A673 (cell line): ENCODE data around the gene ACP2. TPM values are rescaled to one million over a fixed set of nuclear protein-coding genes. Genes with fewer than 3 reads are reported as not detected.

Experiments used
- Bru-seq: library from RNA; stranded (reverse); fragments of 400-500 nt; gene quantifications from one replicate; lab custom pipeline; 2021; lab: Mats Ljungman, UMichigan
- BruChase-seq, 2 experiments: library from RNA; stranded (reverse); fragments of 400-500 nt; gene quantifications; one replicate each; lab custom pipeline; 2021; lab: Mats Ljungman, UMichigan
- BruUV-seq: library from RNA; stranded (reverse); fragments of 400-500 nt; replicated peaks from 2 replicates; lab custom pipeline; 2021; lab: Mats Ljungman, UMichigan
- CTCF ChIA-PET: fragments of 300-600 bp; sonication (Branson Sonifier 250); formaldehyde crosslinking; loops from one replicate; lab custom pipeline; 2022; ENCODE audit warnings: antibody characterized with exemption; lab: Charles Lee
- POLR2A ChIA-PET: fragments of 300-600 bp; sonication (Branson Sonifier 250); formaldehyde crosslinking; loops from one replicate; lab custom pipeline; 2022; ENCODE audit warnings: antibody characterized with exemption; ENCODE audit not compliant: low non-redundant PET; lab: Charles Lee
- DNase-seq: peaks from one replicate; pipeline ENCODE4 v3.0.0-alpha.2; 2015; ENCODE audit warnings: low spot score
- H3K27ac ChIP-seq: fragments of 200-600 bp; sonication (generic); 2 replicates; pipeline ENCODE4 v1.5.1; 2016; ENCODE audit warnings: mixed run types, low read depth, mild to moderate bottlenecking, mixed read lengths, antibody characterized with exemption, low read length; ENCODE audit not compliant: poor library complexity, severe bottlenecking
- H3K27me3 ChIP-seq: fragments of 200-600 bp; sonication (generic); replicated peaks from 2 replicates; pipeline ENCODE4 v1.6.1; 2017; ENCODE audit warnings: mixed run types, low read depth, mild to moderate bottlenecking, mixed read lengths, antibody characterized with exemption, low read length; ENCODE audit not compliant: insufficient read depth, poor library complexity
- H3K36me3 ChIP-seq: fragments of 200-600 bp; sonication (generic); 2 replicates; pipeline ENCODE4 v1.6.1; 2016; ENCODE audit warnings: mixed run types, mild to moderate bottlenecking, mixed read lengths, antibody characterized with exemption, low read length; ENCODE audit not compliant: insufficient read depth, poor library complexity, severe bottlenecking
- H3K4me1 ChIP-seq: fragments of 200-600 bp; sonication (generic); 2 replicates; pipeline ENCODE4 v1.6.1; 2017; ENCODE audit warnings: mixed run types, mild to moderate bottlenecking, mixed read lengths, antibody characterized with exemption, low read length; ENCODE audit not compliant: insufficient read depth, poor library complexity, severe bottlenecking
- H3K4me3 ChIP-seq: fragments of 200-600 bp; sonication (generic); 2 replicates; pipeline ENCODE4 v1.5.1; 2016; ENCODE audit warnings: low read depth, mixed run types, mild to moderate bottlenecking, mixed read lengths, low read length; ENCODE audit not compliant: poor library complexity, severe bottlenecking
- H3K9me3 ChIP-seq: fragments of 200-600 bp; sonication (generic); 2 replicates; pipeline ENCODE4 v1.6.1; 2016; ENCODE audit warnings: mixed run types, low read depth, mild to moderate bottlenecking, mixed read lengths, antibody characterized with exemption, low read length; ENCODE audit not compliant: poor library complexity, severe bottlenecking
- EZH2 ChIP-seq: fragments of 200-600 bp; sonication (generic); IDR thresholded peaks from 2 replicates; pipeline ENCODE4 v1.6.1; 2017; ENCODE audit warnings: borderline replicate concordance, low read depth, mild to moderate bottlenecking, mixed read lengths, antibody characterized with exemption, low read length; ENCODE audit not compliant: poor library complexity, severe bottlenecking
- intact Hi-C: fragments of 100-400 bp; cut with micrococcal nuclease; formaldehyde crosslinking; loops from one replicate; pipeline ENCODE4 v1.10.0; 2022; ENCODE audit not compliant: unreplicated experiment
- long read RNA-seq: library from polyadenylated mRNA; stranded (forward); transcript quantifications from one replicate; pipeline ENCODE4 v2.0.0, GENCODE V29; 2022
- total RNA-seq: library from RNA; stranded (reverse); gene quantifications from 2 replicates; pipeline ENCODE4 v1.2.3, GENCODE V29; 2021
- TF ChIP-seq, protein P1 (sequence below): fragments of 300-800, 200-600 bp; sonication (generic); conservative IDR thresholded peaks from 2 replicates; pipeline ENCODE4 v1.5.1; 2017; ENCODE audit warnings: low read depth, mild to moderate bottlenecking, antibody characterized with exemption, low read length, moderate library complexity, mixed read lengths

The ACP2 gene, protein sequence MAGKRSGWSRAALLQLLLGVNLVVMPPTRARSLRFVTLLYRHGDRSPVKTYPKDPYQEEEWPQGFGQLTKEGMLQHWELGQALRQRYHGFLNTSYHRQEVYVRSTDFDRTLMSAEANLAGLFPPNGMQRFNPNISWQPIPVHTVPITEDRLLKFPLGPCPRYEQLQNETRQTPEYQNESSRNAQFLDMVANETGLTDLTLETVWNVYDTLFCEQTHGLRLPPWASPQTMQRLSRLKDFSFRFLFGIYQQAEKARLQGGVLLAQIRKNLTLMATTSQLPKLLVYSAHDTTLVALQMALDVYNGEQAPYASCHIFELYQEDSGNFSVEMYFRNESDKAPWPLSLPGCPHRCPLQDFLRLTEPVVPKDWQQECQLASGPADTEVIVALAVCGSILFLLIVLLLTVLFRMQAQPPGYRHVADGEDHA
- total RNA-seq: 63.3 and 68.1 TPM in 2 replicates
- percentile 80 among the genes with signal in this experiment for Bru-seq, nascent RNA
- BruChase-seq, experiment 1, labeled RNA remaining after a 2-hour chase: percentile 70 among the genes with signal in this experiment
- percentile 82 among the genes with signal in this experiment for BruChase-seq, experiment 2, labeled RNA remaining after a 6-hour chase
- long read RNA-seq, transcript ACP2-201 (11 exons, 2,203 nt): major isoform, 22 of 32 reads
- long read RNA-seq, partial matches to known transcripts: 3 of 32 reads
- long read RNA-seq, other reads (novel, unspliced or antisense): 7 of 32 reads

DNA sequence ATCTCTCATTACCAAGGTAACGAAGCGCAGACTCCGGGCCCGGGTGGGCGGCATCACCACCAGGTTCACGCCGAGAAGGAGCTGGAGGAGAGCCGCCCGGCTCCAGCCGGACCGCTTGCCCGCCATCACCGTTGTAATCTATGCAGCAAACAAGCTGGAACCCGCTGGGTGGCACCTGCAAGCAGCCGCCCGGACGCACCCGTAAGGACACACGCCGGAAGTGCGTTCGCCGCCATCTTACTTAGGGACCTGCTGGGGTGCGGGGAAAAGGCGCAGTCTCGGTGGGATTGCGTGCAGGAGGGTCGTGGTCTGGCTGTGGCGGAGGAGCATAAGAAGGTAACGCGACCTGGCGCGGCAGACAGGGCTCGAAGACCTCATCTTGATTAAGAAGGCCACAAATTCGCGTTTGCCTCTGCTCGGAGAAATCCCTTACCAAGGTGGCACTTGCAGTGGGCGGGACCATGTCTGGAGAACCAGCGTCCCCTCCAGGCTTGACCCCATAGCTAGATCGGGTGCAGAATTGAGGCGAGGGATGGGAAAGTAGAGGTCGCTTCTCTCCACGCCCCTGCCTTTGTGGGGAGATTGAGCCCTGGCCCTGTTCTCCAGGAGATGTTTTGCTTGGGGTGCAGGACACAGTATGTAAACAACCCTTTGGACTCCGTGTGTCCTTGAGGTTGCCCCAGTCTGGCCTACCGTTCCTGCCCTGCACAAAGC, at the start of gene ACP2:
TSS of gene ACP2 (minus strand) at position 151 of the 714 bp plus-strand sequence. CDS start at position 126, 25 bp downstream.
- peak within 1 kb of the TSS; percentile 96 for H3K27ac ChIP-seq
- BruUV-seq: TSS peak; percentile 88
- ChIA-PET CTCF (interaction anchor here (1.0 to 1.1 kb wide), 4 partner anchors 11 to 106 kb away, joined by 3 to 9 read pairs (median 4); no protein-coding TSS in a partner anchor), POLR2A (interaction anchor here (0.5 to 0.6 kb wide), 3 partner anchors 62 to 426 kb away, joined by 3 to 8 read pairs (median 7); no protein-coding TSS in a partner anchor)
- TF ChIP-seq EZH2: no peak
- TF ChIP-seq, protein P1, sequence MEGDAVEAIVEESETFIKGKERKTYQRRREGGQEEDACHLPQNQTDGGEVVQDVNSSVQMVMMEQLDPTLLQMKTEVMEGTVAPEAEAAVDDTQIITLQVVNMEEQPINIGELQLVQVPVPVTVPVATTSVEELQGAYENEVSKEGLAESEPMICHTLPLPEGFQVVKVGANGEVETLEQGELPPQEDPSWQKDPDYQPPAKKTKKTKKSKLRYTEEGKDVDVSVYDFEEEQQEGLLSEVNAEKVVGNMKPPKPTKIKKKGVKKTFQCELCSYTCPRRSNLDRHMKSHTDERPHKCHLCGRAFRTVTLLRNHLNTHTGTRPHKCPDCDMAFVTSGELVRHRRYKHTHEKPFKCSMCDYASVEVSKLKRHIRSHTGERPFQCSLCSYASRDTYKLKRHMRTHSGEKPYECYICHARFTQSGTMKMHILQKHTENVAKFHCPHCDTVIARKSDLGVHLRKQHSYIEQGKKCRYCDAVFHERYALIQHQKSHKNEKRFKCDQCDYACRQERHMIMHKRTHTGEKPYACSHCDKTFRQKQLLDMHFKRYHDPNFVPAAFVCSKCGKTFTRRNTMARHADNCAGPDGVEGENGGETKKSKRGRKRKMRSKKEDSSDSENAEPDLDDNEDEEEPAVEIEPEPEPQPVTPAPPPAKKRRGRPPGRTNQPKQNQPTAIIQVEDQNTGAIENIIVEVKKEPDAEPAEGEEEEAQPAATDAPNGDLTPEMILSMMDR: peak; percentile 68
- H3K4me1 ChIP-seq: peaks cover 13% of the 10 kb centered on the region
- intact Hi-C loops: loop anchor here (1.0 to 5.0 kb wide), 2 partner anchors 10 to 72 kb away; partner anchors contain the start of gene ARFGAP2
- no peaks in the 10 kb centered on the region for H3K9me3 ChIP-seq
- peak within 1 kb of the TSS; percentile 69 for H3K4me3 ChIP-seq
- DNase-seq: peak; percentile 99
- H3K36me3 ChIP-seq: peaks cover 28% of the 10 kb centered on the region
- H3K27me3 ChIP-seq: no peaks in the 10 kb centered on the region

DNA sequence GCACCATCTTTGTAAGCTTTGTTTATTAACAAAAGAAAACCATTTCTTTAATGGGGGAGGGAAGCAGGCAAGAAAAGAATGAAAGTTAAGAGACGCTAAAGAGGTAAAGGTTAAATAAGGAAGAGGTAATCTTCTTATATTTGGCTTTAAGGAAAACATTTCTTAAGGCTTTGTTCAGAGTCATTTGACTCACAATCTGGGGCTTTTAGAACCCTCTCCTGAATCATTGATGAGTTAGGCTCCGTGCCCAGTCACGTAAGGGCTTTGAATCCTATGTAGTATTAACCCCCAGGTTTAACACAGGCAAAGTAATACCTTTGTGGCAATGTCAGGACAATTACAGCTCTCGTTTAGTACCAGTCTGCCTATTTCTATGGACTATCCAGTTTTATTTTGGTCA, 47.4 kb upstream of the ACP2 start:
- BruUV-seq: no TSS peak
- TF ChIP-seq EZH2: no peak
- TF ChIP-seq, protein P1: no peak
- intact Hi-C loops: no loop called here
- CTCF ChIA-PET: no interaction called here
- Histone ChIP-seq H3K36me3 (peaks cover 86% of the 10 kb centered on the region), H3K4me3 (no peak overlapping the region), H3K27ac (no peak overlapping the region), H3K4me1 (no peaks in the 10 kb centered on the region), H3K27me3 (no peaks in the 10 kb centered on the region), H3K9me3 (peaks cover 12% of the 10 kb centered on the region)
- DNase-seq: no peak
- POLR2A ChIA-PET: no interaction called here

DNA sequence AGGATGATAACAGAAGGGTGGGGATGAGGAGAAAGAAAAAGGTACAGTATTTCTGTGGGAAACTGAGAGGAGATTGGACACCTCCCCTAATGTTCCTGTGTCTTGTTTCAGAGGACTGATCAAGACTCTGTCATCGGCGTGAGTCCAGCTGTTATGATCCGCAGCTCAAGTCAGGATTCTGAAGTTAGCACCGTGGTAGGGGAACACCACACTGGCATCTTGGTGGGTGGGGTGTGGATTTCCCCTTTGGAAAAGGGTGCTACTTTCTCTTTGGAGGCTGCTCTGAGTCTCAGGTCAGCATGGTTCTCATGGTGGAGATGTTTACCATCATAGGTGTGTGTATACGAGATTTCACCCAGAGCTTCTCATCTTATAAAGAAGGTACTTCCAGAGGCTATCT, 46.8 kb upstream of the ACP2 start:
- peaks cover 12% of the 10 kb centered on the region for H3K9me3 ChIP-seq
- peaks cover 92% of the 10 kb centered on the region for H3K36me3 ChIP-seq
- H3K4me1 ChIP-seq: no peaks in the 10 kb centered on the region
- CTCF ChIA-PET: interaction anchor here (0.5 kb wide), 1 partner anchor 13 kb away, joined by 5 read pairs; no protein-coding TSS in a partner anchor
- no peaks in the 10 kb centered on the region for H3K27me3 ChIP-seq
- intact Hi-C loops: no loop called here
- no peak for DNase-seq
- no peak for TF ChIP-seq EZH2
- TF ChIP-seq, protein P1: no peak
- no TSS peak for BruUV-seq
- no peak overlapping the region for H3K4me3 ChIP-seq
- H3K27ac ChIP-seq: no peak overlapping the region
- POLR2A ChIA-PET: no interaction called here
